AG10803 (cell line): ENCODE data around the gene TMEM154.

Experiments used
- DNase-seq: peaks from one replicate; pipeline ENCODE4 v3.0.0; 2010; ENCODE audit warnings: low read depth
- H3K4me3 ChIP-seq: 2 replicates; pipeline ENCODE4 v1.5.1; 2011; ENCODE audit warnings: mild to moderate bottlenecking, low read length, control low read depth
- CTCF ChIP-seq: conservative IDR thresholded peaks from 2 replicates; pipeline ENCODE4 v1.5.1; 2011; ENCODE audit warnings: mild to moderate bottlenecking, low read length, control low read depth, inconsistent platforms

The TMEM154 gene

GRCh38 chr4:152629908-152630307 lies 49.9 kb downstream of the TMEM154 start:
- H3K4me3 ChIP-seq = no peak overlapping the region
- no peak for TF ChIP-seq CTCF
- no peak for DNase-seq

- no peak for TF ChIP-seq CTCF
- DNase-seq = peak; percentile 84
- no peak overlapping the region for H3K4me3 ChIP-seq
Measured at GRCh38 chr4:152628128-152628527, 51.7 kb downstream of the TMEM154 start.

- TF ChIP-seq CTCF = no peak
- no peak overlapping the region for H3K4me3 ChIP-seq
- DNase-seq = no peak
Measured at GRCh38 chr4:152626790-152627189, 53.0 kb downstream of the TMEM154 start.

- DNase-seq = no peak
Measured at GRCh38 chr4:152620915-152621314, 58.9 kb downstream of the TMEM154 start.

GRCh38 chr4:152620218-152620617 lies 59.6 kb downstream of the TMEM154 start:
- TF ChIP-seq CTCF = no peak
- DNase-seq = no peak

More at GRCh38 chr4:152620915-152621314, 58.9 kb downstream of the TMEM154 start:
- H3K4me3 ChIP-seq = no peak overlapping the region
- TF ChIP-seq CTCF = no peak

GRCh38 chr4:152619556-152619955 lies 60.2 kb downstream of the TMEM154 start:
- no peak overlapping the region for H3K4me3 ChIP-seq
- no peak for TF ChIP-seq CTCF
- DNase-seq = no peak

More at GRCh38 chr4:152620218-152620617, 59.6 kb downstream of the TMEM154 start:
- no peak overlapping the region for H3K4me3 ChIP-seq

GRCh38 chr4:152618971-152619370 lies 60.8 kb downstream of the TMEM154 start:
- DNase-seq = no peak
- H3K4me3 ChIP-seq = no peak overlapping the region

More at GRCh38 chr4:152618971-152619370, 60.8 kb downstream of the TMEM154 start:
- TF ChIP-seq CTCF = no peak
